Ovary (tissue), 9 donors: Measurements from ENCODE around the gene CLEC16A. TPM values are rescaled to one million over a fixed set of nuclear protein-coding genes. Genes with fewer than 3 reads are reported as not detected.

Experiments used
- DNase-seq, 5 donors: peaks; one replicate each; pipeline ENCODE4 v3.0.0-alpha.2; 2019 to 2020
- H3K27ac ChIP-seq, 2 donors: fragments of 200-600 bp; one replicate each; pipeline versions ENCODE4 v1.5.1 to v1.8.0; 2019 to 2022
- H3K27me3 ChIP-seq: fragments of 200-600 bp; one replicate; pipeline ENCODE4 v1.8.0; 2022
- H3K36me3 ChIP-seq: fragments of 200-600 bp; sonication (generic); one replicate; pipeline ENCODE4 v1.5.1; 2019
- H3K4me1 ChIP-seq: one replicate; pipeline ENCODE4 v1.8.1; 2013; ENCODE audit warnings: mild to moderate bottlenecking, moderate library complexity; ENCODE audit not compliant: insufficient read depth
- H3K4me3 ChIP-seq: fragments of 200-600 bp; sonication (generic); one replicate; pipeline ENCODE4 v1.5.1; 2017
- H3K9me3 ChIP-seq, 2 donors: fragments of 200-600 bp in 1 of 2; sonication (generic) in 1 of 2; one replicate each; pipeline versions ENCODE4 v1.5.1 to v1.8.1; 2013 to 2019; ENCODE audit warnings: mild to moderate bottlenecking in 1 of 2, moderate library complexity in 1 of 2
- EP300 ChIP-seq: sonication (generic); formaldehyde crosslinking; IDR thresholded peaks from one replicate; pipeline ENCODE4 v1.6.1; 2017; ENCODE audit warnings: antibody characterized with exemption
- POLR2A ChIP-seq: fragments of 450-650 bp; IDR thresholded peaks from one replicate; pipeline ENCODE4 v1.6.1; 2017; ENCODE audit warnings: antibody characterized with exemption, mild to moderate bottlenecking, moderate library complexity
- WGBS, 3 donors: extraction: QIAGEN DNeasy Blood & Tissue Kit in 1 of 3; methylation state at CpG; one replicate each; pipeline versions ENCODE4 v1.1.5 to v1.1.7; 2013 to 2017; 5-methylcytosine and 5-hydroxymethylcytosine counted together
- intact Hi-C, 4 donors: fragments of 100-400 bp; cut with DNase I; formaldehyde crosslinking; loops; one replicate each; pipeline versions ENCODE4 v1.11.0 to v1.15.1; 2022 to 2023
- polyA plus RNA-seq, 2 donors: library from polyadenylated mRNA; stranded (reverse); fragments of 200-250 nt in 1 of 2; fragments of 350-450 nt in 1 of 2; fragmentation: Illumina TruSeq in 1 of 2; extraction: RNeasy Lipid Tissue Mini Kit (QIAGEN cat#74804) in 1 of 2; gene quantifications; one replicate each; pipeline ENCODE4 v1.2.3, GENCODE V29; 2013 to 2014
- total RNA-seq, 7 donors: library from RNA; depleted of rRNA in 2 of 7; stranded (reverse); fragments of >200 nt in 2 of 7; fragmentation: NEBNext Ultra II Directional in 3 of 7; extraction: Animal tissue kit (Norgen Biotek cat#: 25700) in 3 of 7; gene quantifications; one replicate each; pipeline versions ENCODE4 v1.1.0 to v1.2.4, GENCODE V29; 2016 to 2023
- TF ChIP-seq, protein P1 (sequence below), 3 donors: fragments of 450-650 bp in 2 of 3; fragments of 200-600 bp in 1 of 3; IDR thresholded peaks; one replicate each; pipeline versions ENCODE4 v1.5.1 to v1.8.0; 2016 to 2022; ENCODE audit warnings: antibody characterized with exemption in 3 of 3, mild to moderate bottlenecking in 1 of 3
- donor health status: DM: no; HTN: no; CAD: no; lungs with moderate emphysema.
- donor health status: DM: no; HTN: no; CAD: no.
- donor health status: Bipolar disorder and iron deficiency.
- donor health status: DM: yes; HTN: yes; CAD: no.
- donor health status: DM: no; HTN: no; CAD: no.
- donor health status: DM: yes; HTN: yes; CAD: no.

Gene CLEC16A
- total and polyA plus RNA-seq, 9 donors: 6.4 to 28.1 (median 16.5) TPM

DNA sequence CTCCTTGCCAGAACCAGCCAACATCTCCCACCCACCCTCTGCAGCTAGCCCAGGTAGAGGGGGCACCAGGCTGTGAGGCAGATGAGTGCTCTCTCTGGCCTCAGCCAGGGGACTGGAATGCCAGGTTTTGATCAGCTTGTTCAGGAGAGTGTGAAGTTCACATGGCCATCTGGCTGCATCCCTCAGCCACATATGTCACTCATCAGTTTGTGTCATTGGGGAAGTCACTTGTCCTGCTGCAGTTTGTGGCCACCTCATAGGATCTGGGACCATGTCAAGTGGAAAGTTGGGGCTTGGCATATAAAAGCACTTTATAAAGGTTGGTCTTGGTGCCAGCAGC lies 164.1 kb downstream of the CLEC16A start:
- no peaks in the 10 kb centered on the region for H3K36me3 ChIP-seq
- intact Hi-C loops: loop anchor here in 1 of 4 donors (5.0 kb wide), 1 partner anchor 51 kb away; no protein-coding TSS in a partner anchor
- no peak for DNase-seq
- no peaks in the 10 kb centered on the region for H3K27me3 ChIP-seq
- peaks cover 8% of the 10 kb centered on the region for H3K4me1 ChIP-seq
- H3K4me3 ChIP-seq: no peak overlapping the region
- no peak for TF ChIP-seq POLR2A
- TF ChIP-seq EP300: no peak
- TF ChIP-seq, protein P1, sequence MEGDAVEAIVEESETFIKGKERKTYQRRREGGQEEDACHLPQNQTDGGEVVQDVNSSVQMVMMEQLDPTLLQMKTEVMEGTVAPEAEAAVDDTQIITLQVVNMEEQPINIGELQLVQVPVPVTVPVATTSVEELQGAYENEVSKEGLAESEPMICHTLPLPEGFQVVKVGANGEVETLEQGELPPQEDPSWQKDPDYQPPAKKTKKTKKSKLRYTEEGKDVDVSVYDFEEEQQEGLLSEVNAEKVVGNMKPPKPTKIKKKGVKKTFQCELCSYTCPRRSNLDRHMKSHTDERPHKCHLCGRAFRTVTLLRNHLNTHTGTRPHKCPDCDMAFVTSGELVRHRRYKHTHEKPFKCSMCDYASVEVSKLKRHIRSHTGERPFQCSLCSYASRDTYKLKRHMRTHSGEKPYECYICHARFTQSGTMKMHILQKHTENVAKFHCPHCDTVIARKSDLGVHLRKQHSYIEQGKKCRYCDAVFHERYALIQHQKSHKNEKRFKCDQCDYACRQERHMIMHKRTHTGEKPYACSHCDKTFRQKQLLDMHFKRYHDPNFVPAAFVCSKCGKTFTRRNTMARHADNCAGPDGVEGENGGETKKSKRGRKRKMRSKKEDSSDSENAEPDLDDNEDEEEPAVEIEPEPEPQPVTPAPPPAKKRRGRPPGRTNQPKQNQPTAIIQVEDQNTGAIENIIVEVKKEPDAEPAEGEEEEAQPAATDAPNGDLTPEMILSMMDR (IDR thresholded peaks at IDR 0.05): no peak
- H3K9me3 ChIP-seq: no peaks in the 10 kb centered on the region
- no peak overlapping the region for H3K27ac ChIP-seq

DNA sequence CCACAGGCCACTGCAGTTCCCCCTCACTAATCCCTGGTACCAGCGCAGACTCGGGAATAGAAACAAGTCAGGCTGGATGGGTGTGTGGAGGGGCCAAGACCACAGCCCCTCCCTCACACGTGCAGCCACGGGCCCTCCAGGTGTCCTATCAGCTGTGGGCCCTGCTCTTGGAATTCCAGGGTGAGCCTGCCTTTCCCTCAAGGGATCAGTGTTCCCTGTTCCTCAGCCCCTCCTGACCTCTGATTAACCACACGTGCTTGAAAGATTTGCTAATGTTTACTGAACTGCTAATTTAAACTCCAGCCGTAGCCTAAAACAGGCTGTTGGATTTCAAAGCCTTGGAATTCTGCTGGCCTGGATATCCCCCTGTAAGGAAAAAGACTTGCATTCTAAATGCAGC lies 165.2 kb downstream of the CLEC16A start:
- no peaks in the 10 kb centered on the region for H3K9me3 ChIP-seq
- H3K27ac ChIP-seq: no peak overlapping the region
- intact Hi-C loops: loop anchor here in 1 of 4 donors (5.0 kb wide), 1 partner anchor 52 kb away; no protein-coding TSS in a partner anchor
- no peak overlapping the region for H3K4me3 ChIP-seq
- H3K27me3 ChIP-seq: no peaks in the 10 kb centered on the region
- no peaks in the 10 kb centered on the region for H3K36me3 ChIP-seq
- DNase-seq: no peak
- no peak for TF ChIP-seq EP300
- TF ChIP-seq, protein P1 (IDR thresholded peaks at IDR 0.05): no peak
- no peak for TF ChIP-seq POLR2A
- peaks cover 6% of the 10 kb centered on the region for H3K4me1 ChIP-seq
- WGBS, 3 donors: 19 to 33% (median 29%) methylated on average over 6 of the region's 6 CpGs

DNA sequence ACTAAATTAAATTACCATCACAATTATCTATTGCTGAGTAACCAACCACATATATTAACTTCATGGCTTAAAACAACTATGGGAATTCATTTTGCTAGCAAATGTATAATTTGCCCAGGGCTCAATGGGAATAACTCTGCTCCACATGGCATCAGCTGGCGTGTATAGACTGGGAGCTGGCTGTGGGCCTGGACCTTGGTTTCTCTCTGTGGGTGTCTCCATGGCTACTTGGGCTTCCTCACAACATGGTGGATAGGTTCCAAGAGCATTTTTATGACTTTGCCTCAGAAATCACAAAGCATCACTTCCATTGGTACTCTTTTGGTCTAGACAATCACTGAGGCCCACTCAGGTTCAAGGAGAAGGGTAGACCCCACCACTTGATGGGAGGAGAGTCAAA lies 166.8 kb downstream of the CLEC16A start:
- Histone ChIP-seq H3K27me3 (no peaks in the 10 kb centered on the region), H3K4me3 (no peak overlapping the region), H3K27ac (no peak overlapping the region), H3K4me1 (no peaks in the 10 kb centered on the region), H3K36me3 (no peaks in the 10 kb centered on the region), H3K9me3 (no peaks in the 10 kb centered on the region)
- 96 to 100% (median 100%) methylated on average over 1 of the region's 1 CpG for WGBS, 3 donors
- intact Hi-C loops: no loop called here
- TF ChIP-seq, protein P1 (IDR thresholded peaks at IDR 0.05): no peak
- TF ChIP-seq EP300: no peak
- no peak for TF ChIP-seq POLR2A
- no peak for DNase-seq

DNA sequence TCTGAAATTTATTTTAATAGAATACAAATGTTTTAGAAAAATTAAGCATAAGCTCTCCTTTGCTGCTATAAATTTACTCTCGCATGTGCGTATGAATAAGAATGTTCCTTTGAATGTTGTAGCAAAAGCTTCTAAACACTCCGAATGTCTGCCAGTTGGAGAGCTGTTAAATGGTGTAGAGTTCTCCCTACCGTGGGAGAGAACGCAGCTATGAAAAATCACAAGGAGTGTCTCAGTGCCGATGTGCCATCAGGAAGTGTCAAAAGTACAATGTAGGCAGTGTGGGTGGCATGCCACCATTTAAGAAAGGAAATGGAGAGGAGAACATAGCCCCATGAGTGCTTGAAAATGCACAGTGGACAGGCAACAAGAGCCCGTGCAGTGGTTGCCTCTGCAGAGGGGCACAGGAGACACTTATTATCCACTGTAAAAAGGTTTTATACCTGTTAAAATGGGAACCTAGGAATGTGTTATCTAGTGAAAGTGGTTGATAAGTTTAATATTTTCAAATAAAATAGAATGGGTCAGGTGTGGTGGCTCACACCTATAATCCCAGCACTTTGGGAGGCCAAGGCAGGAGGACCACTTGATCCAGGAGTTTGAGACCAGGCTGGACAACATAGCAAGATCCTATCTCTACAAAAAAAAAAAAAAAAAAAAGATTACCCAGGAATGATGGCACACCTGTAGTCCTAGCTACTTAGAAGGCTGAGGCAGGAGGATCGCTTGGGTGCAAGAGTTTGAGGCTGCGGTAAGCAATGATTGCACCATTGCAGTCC lies 167.7 kb downstream of the CLEC16A start:
- Histone ChIP-seq H3K36me3 (no peaks in the 10 kb centered on the region), H3K4me1 (no peaks in the 10 kb centered on the region)

DNA sequence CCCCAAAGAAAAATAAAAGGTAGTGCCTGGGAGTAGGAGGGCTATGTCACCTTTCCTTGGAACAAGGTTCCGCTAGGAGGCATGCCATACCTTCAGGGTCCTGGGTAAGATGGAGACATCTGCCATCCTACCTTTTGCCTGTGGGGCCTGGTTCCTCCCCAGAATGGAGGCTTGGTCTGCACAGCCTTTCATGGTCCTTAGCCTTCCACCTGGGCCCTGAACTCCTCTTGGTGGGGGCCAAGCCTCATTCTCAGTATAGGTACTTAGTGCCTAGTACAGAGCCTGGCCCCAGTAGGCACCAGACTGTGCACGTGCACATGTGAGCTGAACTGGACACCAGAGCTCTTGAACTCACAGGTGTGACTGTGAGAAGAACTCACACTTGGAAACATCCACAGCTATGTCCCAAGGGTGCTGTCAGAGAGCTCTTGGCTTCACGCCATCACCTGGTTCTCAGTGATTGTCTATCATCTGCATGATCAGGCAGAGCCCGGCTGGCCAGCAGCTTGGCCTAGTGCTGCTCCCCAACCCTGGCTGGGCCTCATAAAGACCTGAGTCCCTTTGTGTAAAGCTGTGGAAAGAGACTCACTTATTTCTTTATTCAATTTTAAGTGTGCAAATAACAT lies 168.5 kb downstream of the CLEC16A start:
- Histone ChIP-seq H3K9me3 (no peaks in the 10 kb centered on the region), H3K4me1 (no peaks in the 10 kb centered on the region), H3K27me3 (no peaks in the 10 kb centered on the region), H3K36me3 (no peaks in the 10 kb centered on the region), H3K27ac (peak overlapping the region in 1 of 2 donors; percentile 1), H3K4me3 (no peak overlapping the region)
- intact Hi-C loops: no loop called here
- DNase-seq: no peak
- TF ChIP-seq EP300 (no peak), POLR2A (no peak)
- TF ChIP-seq, protein P1 (IDR thresholded peaks at IDR 0.05): no peak
- 95 to 97% (median 96%) methylated on average over 4 of the region's 4 CpGs for WGBS, 3 donors

More for the DNA sequence above, 167.7 kb downstream of the CLEC16A start:
- DNase-seq: no peak
- Histone ChIP-seq H3K27ac (no peak overlapping the region), H3K9me3 (no peaks in the 10 kb centered on the region), H3K27me3 (no peaks in the 10 kb centered on the region), H3K4me3 (no peak overlapping the region)
- intact Hi-C loops: no loop called here
- 90 to 97% (median 97%) methylated on average over 9 of the region's 9 CpGs for WGBS, 3 donors
- TF ChIP-seq EP300 (no peak), POLR2A (no peak)
